SK-N-SH (cell line): ENCODE data around the gene ASIC4. TPM values are rescaled to one million over a fixed set of nuclear protein-coding genes. Genes with fewer than 3 reads are reported as not detected.

ENCODE experiments used
- CTCF ChIA-PET: fragments of 300-600, 350-600 bp; formaldehyde crosslinking; extraction: SDS; loops from one replicate; lab custom pipeline; 2021; lab: Yijun Ruan, JAX
- POLR2A ChIA-PET: fragments of 350-600 bp; sonication (Branson Sonifier 250); formaldehyde crosslinking; extraction: SDS; loops from one replicate; lab custom pipeline; 2020; ENCODE audit warnings: antibody characterized with exemption, inconsistent platforms; lab: Yijun Ruan, JAX
- DNase-seq: peaks from one replicate; pipeline ENCODE4 v3.0.0; 2012
- H2AFZ ChIP-seq: fragments of 200-600 bp; sonication (generic); 2 replicates; pipeline ENCODE4 v1.8.1; 2016; ENCODE audit warnings: antibody characterized with exemption, mild to moderate bottlenecking, low read depth
- H3F3A ChIP-seq: fragments of 200-600 bp; sonication (generic); replicated peaks from 2 replicates; pipeline ENCODE3; 2016; ENCODE audit warnings: antibody characterized with exemption, mild to moderate bottlenecking; ENCODE audit not compliant: insufficient read depth
- H3K27ac ChIP-seq, 2 experiments: fragments of 200-500 bp in 1 of 2; fragments of 200-600 bp in 1 of 2; sonication (Bioruptor generic) in 1 of 2; sonication (generic), shearing (Covaris generic) in 1 of 2; 2 replicates each; pipeline versions ENCODE4 v1.5.1 to v1.6.1; 2014 to 2016; ENCODE audit warnings: low read depth in 2 of 2, inconsistent platforms in 1 of 2, low read length in 1 of 2, mild to moderate bottlenecking in 1 of 2, mixed read lengths in 1 of 2
- H3K27me3 ChIP-seq: fragments of 200-600 bp; sonication (generic), shearing (Covaris generic); 2 replicates; pipeline ENCODE4 v1.6.1; 2016; ENCODE audit warnings: mixed run types; ENCODE audit not compliant: insufficient read depth
- H3K36me3 ChIP-seq, 2 experiments: fragments of 200-500 bp in 1 of 2; fragments of 200-600 bp in 1 of 2; sonication (Bioruptor generic) in 1 of 2; sonication (generic) in 1 of 2; replicated peaks in 1 of 2; 2 replicates each; pipeline versions ENCODE3 to v1.5.1; 2014 to 2016; ENCODE audit warnings: low read length in 1 of 2, mild to moderate bottlenecking in 1 of 2; ENCODE audit not compliant: insufficient read depth in 2 of 2, control insufficient read depth in 1 of 2
- H3K4me1 ChIP-seq, 2 experiments: fragments of 200-500 bp in 1 of 2; fragments of 200-600 bp in 1 of 2; sonication (Bioruptor generic) in 1 of 2; sonication (generic), shearing (Covaris generic) in 1 of 2; 2 replicates each; pipeline versions ENCODE4 v1.5.1 to v1.6.1; 2014 to 2016; ENCODE audit warnings: low read depth in 1 of 2, low read length in 1 of 2, mixed run types in 1 of 2; ENCODE audit not compliant: insufficient read depth in 2 of 2, control insufficient read depth in 1 of 2
- H3K4me2 ChIP-seq: fragments of 200-600 bp; sonication (generic), shearing (Covaris generic); 2 replicates; pipeline ENCODE4 v1.6.1; 2017; ENCODE audit warnings: mixed run types
- H3K4me3 ChIP-seq, 2 experiments: fragments of 200-500 bp in 1 of 2; fragments of 200-600 bp in 1 of 2; sonication (Bioruptor generic) in 1 of 2; sonication (generic), shearing (Covaris generic) in 1 of 2; 2 replicates each; pipeline versions ENCODE4 v1.5.1 to v1.8.1; 2014 to 2016; ENCODE audit warnings: low read depth in 2 of 2, inconsistent platforms in 1 of 2, low read length in 1 of 2, mild to moderate bottlenecking in 1 of 2, mixed read lengths in 1 of 2, moderate library complexity in 1 of 2
- H3K79me2 ChIP-seq: fragments of 200-600 bp; sonication (generic); 2 replicates; pipeline ENCODE4 v1.8.1; 2017; ENCODE audit warnings: mild to moderate bottlenecking; ENCODE audit not compliant: insufficient read depth
- H3K9ac ChIP-seq: fragments of 200-600 bp; sonication (generic); 2 replicates; pipeline ENCODE4 v1.6.1; 2017; ENCODE audit warnings: mixed run types
- H3K9me2 ChIP-seq: fragments of 200-600 bp; sonication (generic); 2 replicates; pipeline ENCODE4 v1.6.1; 2017; ENCODE audit warnings: mixed run types
- H3K9me3 ChIP-seq: fragments of 200-600 bp; sonication (generic); 2 replicates; pipeline ENCODE4 v1.6.1; 2017; ENCODE audit warnings: mixed run types, mild to moderate bottlenecking, moderate library complexity
- H4K20me1 ChIP-seq: fragments of 200-600 bp; sonication (generic); 2 replicates; pipeline ENCODE4 v1.6.1; 2017; ENCODE audit warnings: mild to moderate bottlenecking, mixed run types; ENCODE audit not compliant: insufficient read depth
- CHD2 ChIP-seq: fragments of 150-350 bp; IDR thresholded peaks from 2 replicates; pipeline ENCODE4 v1.6.1; 2018; ENCODE audit warnings: low read length; ENCODE audit not compliant: partially characterized antibody
- ELF1 ChIP-seq: IDR thresholded peaks from 2 replicates; pipeline ENCODE4 v1.4.0; 2012
- EP300 ChIP-seq, 2 experiments: IDR thresholded peaks; 2 replicates each; pipeline versions ENCODE4 v1.4.0 to v1.6.1; 2012; ENCODE audit warnings: borderline replicate concordance in 1 of 2, low read depth in 1 of 2, low read length in 1 of 2
- EZH2phosphoT487 ChIP-seq: fragments of 200-600 bp; sonication (generic); IDR thresholded peaks from 2 replicates; pipeline ENCODE4 v1.6.1; 2017; ENCODE audit warnings: low read depth, mixed run types, mild to moderate bottlenecking, antibody characterized with exemption, moderate library complexity, borderline replicate concordance
- GATA2 ChIP-seq: sonication (generic); formaldehyde crosslinking; IDR thresholded peaks from 2 replicates; pipeline ENCODE4 v1.5.0; 2020; ENCODE audit warnings: mild to moderate bottlenecking, missing genetic modification reagents
- IRF3 ChIP-seq: fragments of 150-350 bp; IDR thresholded peaks from 2 replicates; pipeline ENCODE4 v1.6.1; 2016; ENCODE audit warnings: mild to moderate bottlenecking, low read depth, low read length
- NFIC ChIP-seq: IDR thresholded peaks from 2 replicates; pipeline ENCODE4 v1.4.0; 2012; ENCODE audit warnings: borderline replicate concordance
- NRF1 ChIP-seq: IDR thresholded peaks from 2 replicates; pipeline ENCODE4 v1.6.1; 2012; ENCODE audit warnings: low read depth, mild to moderate bottlenecking, low read length
- PBX3 ChIP-seq: IDR thresholded peaks from 2 replicates; pipeline ENCODE4; 2012
- POLR2AphosphoS5 ChIP-seq: IDR thresholded peaks from 2 replicates; pipeline ENCODE4 v1.6.1; 2012; ENCODE audit warnings: low read depth, low read length
- RAD21 ChIP-seq: IDR thresholded peaks from 2 replicates; pipeline ENCODE4 v1.6.1; 2012; ENCODE audit warnings: mild to moderate bottlenecking, low read length
- SMC3 ChIP-seq: IDR thresholded peaks from 2 replicates; pipeline ENCODE4 v1.6.1; 2012; ENCODE audit warnings: low read depth, low read length, improper control_type of control experiment
- TAF1 ChIP-seq: IDR thresholded peaks from 2 replicates; pipeline ENCODE4 v1.6.1; 2012; ENCODE audit warnings: low read depth, mild to moderate bottlenecking, low read length, moderate library complexity, borderline replicate concordance
- USF1 ChIP-seq: IDR thresholded peaks from 2 replicates; pipeline ENCODE4 v1.4.0; 2012; ENCODE audit warnings: low read depth, borderline replicate concordance
- USF2 ChIP-seq: fragments of 150-350 bp; IDR thresholded peaks from 2 replicates; pipeline ENCODE4 v1.6.1; 2017; ENCODE audit warnings: antibody characterized with exemption, low read length, low read depth, borderline replicate concordance
- YY1 ChIP-seq: IDR thresholded peaks from 2 replicates; pipeline ENCODE4 v1.4.0; 2012; ENCODE audit warnings: low read depth, mild to moderate bottlenecking
- ZBTB33 ChIP-seq: IDR thresholded peaks from 2 replicates; pipeline ENCODE4 v1.4.0; 2012; ENCODE audit warnings: low read depth, borderline replicate concordance
- WGBS: methylation state at CpG from one replicate; pipeline ENCODE4 v1.1.6; 2017; ENCODE audit warnings: low lambda C conversion rate; 5-methylcytosine and 5-hydroxymethylcytosine counted together
- polyA plus RNA-seq, 3 experiments: library from polyadenylated mRNA; depleted of rRNA; stranded (reverse); fragments of >200 nt; gene quantifications; 2 replicates each; pipeline ENCODE4 v1.2.3, GENCODE V29; 2012

The ASIC4 gene
- polyA plus RNA-seq, 1 of the 3 experiments (the other 2 are of a cell fraction), result 0.05 TPM

GRCh38 chr2:219545295-219545942 lies 31.1 kb downstream of the ASIC4 start:
- H3K36me3 ChIP-seq, result peaks cover 9 to 12% of the 10 kb centered on the region in 2 experiments
- DNase-seq, result no peak
- H3K27me3 ChIP-seq, result no peaks in the 10 kb centered on the region
- no peaks in the 10 kb centered on the region for H3K9me3 ChIP-seq
- no peaks in the 10 kb centered on the region for H3K9me2 ChIP-seq
- TF ChIP-seq NRF1 (no peak), GATA2 (CRISPR knock-in tag) (no peak), CHD2 (no peak), POLR2AphosphoS5 (no peak), USF1 (no peak), USF2 (no peak), IRF3 (no peak), ELF1 (no peak), RAD21 (no peak), NFIC (no peak), SMC3 (no peak), EP300 (IDR thresholded peaks at IDR 0.05; ENCODE audit: borderline replicate concordance in 1 of 2, low read depth in 1 of 2, low read length in 1 of 2) (no peak), EZH2phosphoT487 (no peak), TAF1 (no peak), PBX3 (no peak), YY1 (no peak), ZBTB33 (no peak)
- no peak overlapping the region for H3K9ac ChIP-seq
- H2AFZ ChIP-seq, result no peak overlapping the region
- H3F3A ChIP-seq, result peaks cover 6% of the 10 kb centered on the region
- peaks cover 7 to 32% of the 10 kb centered on the region in 2 experiments; a peak in 2 of 4 replicates for H3K4me1 ChIP-seq
- H3K4me2 ChIP-seq, result no peak overlapping the region
- H3K79me2 ChIP-seq, result peaks cover 13% of the 10 kb centered on the region
- H3K4me3 ChIP-seq, result no peak overlapping the region
- ChIA-PET CTCF (interaction anchor here (1.1 to 62.1 kb wide), 7 partner anchors 14 to 144 kb away, joined by 3 to 2824 read pairs (median 37); partner anchors contain the start of genes ASIC4, GMPPA and STK11IP), POLR2A (interaction anchor here (0.9 to 1.4 kb wide), 2 partner anchors 16 to 52 kb away, joined by 3 read pairs; no protein-coding TSS in a partner anchor)
- H3K27ac ChIP-seq, result no peak overlapping the region
- peaks cover 20% of the 10 kb centered on the region for H4K20me1 ChIP-seq
- 67% methylated on average over 2 of the region's 3 CpGs for WGBS
